Muscle layer of colon (tissue), 2 donors: ENCODE data around the gene TRABD2B.

Source experiments
- H3K27ac ChIP-seq: one replicate; pipeline ENCODE4 v1.7.0; 2013; ENCODE audit warnings: low read depth, mild to moderate bottlenecking, low read length, moderate library complexity
- H3K27me3 ChIP-seq, 2 donors: one replicate each; pipeline ENCODE4 v1.7.0; 2013; ENCODE audit warnings: low read length in 2 of 2, mild to moderate bottlenecking in 2 of 2; ENCODE audit not compliant: insufficient read depth in 2 of 2, control insufficient read depth in 1 of 2
- H3K36me3 ChIP-seq: one replicate; pipeline ENCODE4 v1.7.0; 2013; ENCODE audit warnings: mild to moderate bottlenecking, low read length; ENCODE audit not compliant: insufficient read depth
- H3K4me1 ChIP-seq: one replicate; pipeline ENCODE4 v1.7.0; 2013; ENCODE audit warnings: mild to moderate bottlenecking, low read length; ENCODE audit not compliant: insufficient read depth
- H3K4me3 ChIP-seq, 2 donors: one replicate each; pipeline ENCODE4 v1.7.0; 2013; ENCODE audit warnings: low read length in 2 of 2, low read depth in 1 of 2, mild to moderate bottlenecking in 1 of 2, moderate library complexity in 1 of 2
- H3K9ac ChIP-seq: one replicate; pipeline ENCODE4 v1.7.0; 2013; ENCODE audit warnings: low read length
- H3K9me3 ChIP-seq: one replicate; pipeline ENCODE4 v1.7.0; 2013; ENCODE audit warnings: mild to moderate bottlenecking, low read length
- donor health status: abdominal sarcoma.
- donor health status: Adenocarcinoma of cecum.

The TRABD2B gene

GRCh38 chr1:48030696-48031365 lies 33.6 kb upstream of the TRABD2B start:
- no peak overlapping the region for H3K27ac ChIP-seq
- H3K9me3 ChIP-seq = no peaks in the 10 kb centered on the region
- no peaks in the 10 kb centered on the region for H3K27me3 ChIP-seq
- H3K4me1 ChIP-seq = no peaks in the 10 kb centered on the region
- no peak overlapping the region for H3K9ac ChIP-seq
- no peak overlapping the region for H3K4me3 ChIP-seq
- H3K36me3 ChIP-seq = no peaks in the 10 kb centered on the region

- Histone ChIP-seq H3K36me3 (no peaks in the 10 kb centered on the region), H3K27me3 (no peaks in the 10 kb centered on the region), H3K27ac (no peak overlapping the region), H3K4me3 (no peak overlapping the region), H3K9ac (no peak overlapping the region), H3K4me1 (no peaks in the 10 kb centered on the region), H3K9me3 (no peaks in the 10 kb centered on the region)
These were observed 33.0 kb upstream of the TRABD2B start for GRCh38 chr1:48030211-48030610.

GRCh38 chr1:48028218-48029069 lies 31.3 kb upstream of the TRABD2B start:
- Histone ChIP-seq H3K4me3 (no peak overlapping the region), H3K9me3 (no peaks in the 10 kb centered on the region), H3K9ac (no peak overlapping the region), H3K4me1 (no peaks in the 10 kb centered on the region), H3K27me3 (no peaks in the 10 kb centered on the region), H3K27ac (no peak overlapping the region), H3K36me3 (no peaks in the 10 kb centered on the region)

- no peaks in the 10 kb centered on the region for H3K9me3 ChIP-seq
- H3K9ac ChIP-seq = no peak overlapping the region
- H3K27ac ChIP-seq = no peak overlapping the region
- no peak overlapping the region for H3K4me3 ChIP-seq
- H3K27me3 ChIP-seq = no peaks in the 10 kb centered on the region
- H3K36me3 ChIP-seq = no peaks in the 10 kb centered on the region
- no peaks in the 10 kb centered on the region for H3K4me1 ChIP-seq
These were observed 30.3 kb upstream of the TRABD2B start for GRCh38 chr1:48027533-48027835.

GRCh38 chr1:48026701-48027532 lies 29.7 kb upstream of the TRABD2B start:
- no peaks in the 10 kb centered on the region for H3K36me3 ChIP-seq
- H3K27ac ChIP-seq = no peak overlapping the region
- no peaks in the 10 kb centered on the region for H3K27me3 ChIP-seq
- no peak overlapping the region for H3K9ac ChIP-seq
- no peak overlapping the region for H3K4me3 ChIP-seq
- H3K4me1 ChIP-seq = no peaks in the 10 kb centered on the region
- H3K9me3 ChIP-seq = no peaks in the 10 kb centered on the region

GRCh38 chr1:48026275-48026674 lies 29.1 kb upstream of the TRABD2B start:
- Histone ChIP-seq H3K4me1 (no peaks in the 10 kb centered on the region), H3K27ac (no peak overlapping the region), H3K9ac (no peak overlapping the region), H3K9me3 (no peaks in the 10 kb centered on the region), H3K4me3 (no peak overlapping the region), H3K36me3 (no peaks in the 10 kb centered on the region), H3K27me3 (no peaks in the 10 kb centered on the region)

- no peaks in the 10 kb centered on the region for H3K36me3 ChIP-seq
- no peaks in the 10 kb centered on the region for H3K9me3 ChIP-seq
- no peak overlapping the region for H3K27ac ChIP-seq
- no peaks in the 10 kb centered on the region for H3K27me3 ChIP-seq
- H3K4me1 ChIP-seq = peaks cover under 1% of the 10 kb centered on the region
- no peak overlapping the region for H3K9ac ChIP-seq
- no peak overlapping the region for H3K4me3 ChIP-seq
These were observed 27.9 kb upstream of the TRABD2B start for GRCh38 chr1:48025076-48025475.

- peaks cover 7% of the 10 kb centered on the region for H3K4me1 ChIP-seq
- H3K4me3 ChIP-seq = no peak overlapping the region
- H3K27me3 ChIP-seq = no peaks in the 10 kb centered on the region
- H3K27ac ChIP-seq = no peak overlapping the region
- no peaks in the 10 kb centered on the region for H3K9me3 ChIP-seq
- no peaks in the 10 kb centered on the region for H3K36me3 ChIP-seq
- no peak overlapping the region for H3K9ac ChIP-seq
These were observed 26.3 kb upstream of the TRABD2B start for GRCh38 chr1:48023488-48023887.

GRCh38 chr1:48022306-48022705 lies 25.1 kb upstream of the TRABD2B start:
- Histone ChIP-seq H3K4me1 (peaks cover 7% of the 10 kb centered on the region), H3K4me3 (no peak overlapping the region), H3K27ac (no peak overlapping the region), H3K36me3 (no peaks in the 10 kb centered on the region), H3K9me3 (no peaks in the 10 kb centered on the region), H3K27me3 (no peaks in the 10 kb centered on the region), H3K9ac (no peak overlapping the region)

- Histone ChIP-seq H3K4me1 (peaks cover 7% of the 10 kb centered on the region), H3K36me3 (no peaks in the 10 kb centered on the region), H3K27me3 (no peaks in the 10 kb centered on the region), H3K27ac (no peak overlapping the region), H3K9me3 (no peaks in the 10 kb centered on the region), H3K9ac (no peak overlapping the region), H3K4me3 (no peak overlapping the region)
These were observed 24.6 kb upstream of the TRABD2B start for GRCh38 chr1:48021792-48022191.

- Histone ChIP-seq H3K9me3 (no peaks in the 10 kb centered on the region), H3K27ac (no peak overlapping the region), H3K36me3 (no peaks in the 10 kb centered on the region)
These were observed 22.6 kb upstream of the TRABD2B start for GRCh38 chr1:48019714-48020315.

More at GRCh38 chr1:48019714-48020315, 22.6 kb upstream of the TRABD2B start:
- no peaks in the 10 kb centered on the region for H3K27me3 ChIP-seq
- peaks cover 7% of the 10 kb centered on the region for H3K4me1 ChIP-seq
- H3K9ac ChIP-seq = no peak overlapping the region
- H3K4me3 ChIP-seq = no peak overlapping the region
